NCI-H2227 (cell line): ENCODE data around the gene BANK1.

Experiments used
- DNase-seq: peaks from one replicate; lab custom pipeline; 2025; ENCODE audit not compliant: unreplicated experiment; lab: John Stamatoyannopoulos, UW

The BANK1 gene, protein sequence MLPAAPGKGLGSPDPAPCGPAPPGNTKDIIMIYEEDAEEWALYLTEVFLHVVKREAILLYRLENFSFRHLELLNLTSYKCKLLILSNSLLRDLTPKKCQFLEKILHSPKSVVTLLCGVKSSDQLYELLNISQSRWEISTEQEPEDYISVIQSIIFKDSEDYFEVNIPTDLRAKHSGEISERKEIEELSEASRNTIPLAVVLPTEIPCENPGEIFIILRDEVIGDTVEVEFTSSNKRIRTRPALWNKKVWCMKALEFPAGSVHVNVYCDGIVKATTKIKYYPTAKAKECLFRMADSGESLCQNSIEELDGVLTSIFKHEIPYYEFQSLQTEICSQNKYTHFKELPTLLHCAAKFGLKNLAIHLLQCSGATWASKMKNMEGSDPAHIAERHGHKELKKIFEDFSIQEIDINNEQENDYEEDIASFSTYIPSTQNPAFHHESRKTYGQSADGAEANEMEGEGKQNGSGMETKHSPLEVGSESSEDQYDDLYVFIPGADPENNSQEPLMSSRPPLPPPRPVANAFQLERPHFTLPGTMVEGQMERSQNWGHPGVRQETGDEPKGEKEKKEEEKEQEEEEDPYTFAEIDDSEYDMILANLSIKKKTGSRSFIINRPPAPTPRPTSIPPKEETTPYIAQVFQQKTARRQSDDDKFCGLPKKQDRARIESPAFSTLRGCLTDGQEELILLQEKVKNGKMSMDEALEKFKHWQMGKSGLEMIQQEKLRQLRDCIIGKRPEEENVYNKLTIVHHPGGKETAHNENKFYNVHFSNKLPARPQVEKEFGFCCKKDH

DNA sequence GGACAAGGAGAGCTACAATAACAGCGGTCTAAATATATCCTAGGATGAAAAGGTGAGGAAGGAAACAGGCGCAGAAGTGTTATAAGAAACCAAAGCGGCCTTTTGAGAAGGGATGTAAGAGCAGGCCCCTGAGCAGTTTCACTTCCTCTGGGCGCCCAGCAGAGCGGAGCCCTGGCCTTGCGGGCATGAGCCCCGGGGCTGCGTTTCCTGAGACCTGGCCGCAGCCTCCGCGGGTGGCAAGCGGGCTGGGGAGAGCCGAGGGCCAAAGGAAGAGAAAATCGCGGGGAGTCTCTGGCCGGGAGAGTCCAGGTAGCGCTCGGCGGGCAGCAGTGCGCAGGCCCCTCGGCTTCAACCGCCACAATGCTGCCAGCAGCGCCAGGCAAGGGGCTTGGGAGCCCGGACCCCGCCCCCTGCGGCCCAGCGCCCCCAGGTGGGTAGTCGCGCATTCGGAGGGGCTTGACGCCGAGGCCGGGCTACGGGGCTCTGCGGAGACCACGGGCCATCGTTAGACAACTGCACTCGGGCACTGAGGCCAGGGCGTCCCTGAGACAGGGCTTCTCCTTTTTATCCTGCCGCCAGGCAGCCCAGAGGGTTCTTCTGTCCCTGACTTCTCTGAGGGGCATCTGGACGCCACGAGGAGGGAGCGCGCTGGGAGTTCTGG lies at the start of gene BANK1:
Gene BANK1 (plus strand): TSS at position 210 of the 661 bp plus-strand sequence. CDS start 151 bp downstream, at position 361.
- DNase-seq, result peak; percentile 76

DNA sequence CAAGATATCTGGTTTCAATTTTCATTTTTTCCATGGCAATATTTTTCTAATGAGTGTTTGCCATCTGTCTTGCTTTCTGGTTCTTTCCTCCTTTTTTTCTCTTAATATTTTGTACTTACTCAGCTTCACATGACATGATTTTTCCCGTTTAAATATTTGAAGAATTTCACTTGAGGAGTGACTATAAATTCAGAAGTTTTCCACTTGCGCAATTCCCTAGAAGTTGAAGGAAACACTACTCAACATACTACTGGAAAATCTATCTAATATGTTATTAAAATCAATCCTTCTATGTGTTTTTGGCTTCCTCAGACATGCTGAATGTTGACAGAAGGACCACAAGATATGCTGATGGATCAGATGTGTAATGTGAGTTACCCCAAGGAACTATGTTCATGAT lies 36.8 kb upstream of the BANK1 start:
- DNase-seq, result no peak

- DNase-seq, result no peak
Observed at GRCh38 chr4:101756181-101756580, 34.3 kb upstream of the BANK1 start.

GRCh38 chr4:101761405-101761804 lies 29.1 kb upstream of the BANK1 start:
- DNase-seq, result no peak

DNA sequence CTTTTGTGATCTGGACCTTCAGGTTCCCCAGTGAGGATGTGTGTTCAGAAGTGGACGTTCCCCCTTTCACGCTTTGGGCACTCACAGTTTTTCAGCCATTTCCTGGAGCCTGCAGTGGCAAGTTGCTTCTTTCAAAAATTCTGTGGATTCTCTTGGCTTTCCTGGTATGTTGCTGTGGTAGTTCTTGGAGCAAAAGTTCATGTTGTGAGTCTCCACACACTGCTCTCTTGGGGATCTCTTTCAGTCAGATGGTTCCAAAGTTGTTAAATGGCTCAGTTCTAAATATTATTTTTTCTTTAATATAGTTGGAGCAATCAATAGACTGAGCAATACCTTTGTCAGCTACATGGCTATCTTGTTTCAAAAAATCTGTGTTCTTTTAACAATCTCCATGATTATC lies 28.5 kb upstream of the BANK1 start:
- no peak for DNase-seq

- no peak for DNase-seq
Observed at GRCh38 chr4:101762534-101762933, 28.0 kb upstream of the BANK1 start.

GRCh38 chr4:101763576-101763975 lies 27.0 kb upstream of the BANK1 start:
- no peak for DNase-seq

DNA sequence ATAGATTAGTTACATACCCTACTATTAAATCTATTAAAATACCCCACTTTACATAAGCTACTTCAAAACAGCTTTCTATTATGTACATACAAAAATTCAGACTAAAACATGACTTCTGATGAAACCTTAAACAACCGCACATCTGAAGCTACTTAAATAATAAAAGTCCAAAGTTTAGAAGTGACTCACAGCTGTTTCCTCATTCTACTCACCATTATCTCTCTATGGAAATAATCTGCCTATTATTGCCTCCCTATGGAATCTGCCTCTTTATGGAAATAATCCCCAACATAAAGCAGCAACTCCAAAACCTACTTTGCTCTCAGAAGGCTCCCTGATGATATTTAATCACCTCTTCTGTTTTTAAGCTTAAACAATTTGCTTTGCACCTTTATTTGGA lies 15.7 kb upstream of the BANK1 start:
- DNase-seq, result no peak

DNA sequence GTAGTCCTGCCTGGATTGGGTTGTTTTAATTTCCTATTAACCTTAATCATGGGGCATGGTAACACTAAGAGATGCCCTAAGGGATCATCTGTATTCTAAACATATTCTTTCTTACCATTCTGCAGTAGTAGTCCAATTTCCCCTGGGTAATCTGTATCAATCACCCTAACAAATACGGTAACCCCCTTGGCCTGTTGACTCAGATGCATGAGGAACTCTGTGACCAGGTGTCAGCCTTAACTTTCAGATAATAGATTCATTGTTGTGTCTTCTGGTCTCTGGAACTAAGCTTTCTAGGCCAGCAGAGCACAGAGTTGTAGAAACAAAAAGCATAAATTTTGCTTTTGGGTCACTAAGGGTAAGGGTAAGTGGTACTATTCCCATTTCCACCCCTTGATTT lies 13.1 kb upstream of the BANK1 start:
- no peak for DNase-seq

GRCh38 chr4:101780284-101780683 lies 10.2 kb upstream of the BANK1 start:
- DNase-seq, result no peak

GRCh38 chr4:101782546-101782945 lies 8.0 kb upstream of the BANK1 start:
- no peak for DNase-seq

DNA sequence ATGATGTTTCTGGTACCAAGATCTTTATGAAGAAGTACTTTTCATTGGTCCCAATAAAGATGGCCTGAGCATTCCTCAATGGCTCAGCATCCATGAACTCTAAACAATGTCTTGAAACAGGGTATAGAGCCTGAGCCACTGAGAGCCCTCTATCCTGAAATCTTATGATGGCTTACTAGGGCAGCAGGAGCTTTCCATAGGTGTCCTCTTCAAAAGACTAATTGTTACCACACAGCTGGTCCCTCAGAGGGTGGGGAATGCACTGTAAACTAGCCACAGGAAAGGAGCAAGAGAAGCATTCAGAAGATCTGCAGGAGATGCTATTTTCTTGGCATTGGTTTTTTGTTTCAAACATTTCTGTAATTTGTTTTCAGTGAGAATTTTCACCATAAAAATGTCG lies 5.6 kb upstream of the BANK1 start:
- no peak for DNase-seq

GRCh38 chr4:101785486-101785885 lies 5.0 kb upstream of the BANK1 start:
- DNase-seq, result no peak

- DNase-seq, result peak; percentile 27
Observed at GRCh38 chr4:101787701-101788316, 2.7 kb upstream of the BANK1 start.

GRCh38 chr4:101791182-101791558 lies 640 bp downstream of the BANK1 start:
- DNase-seq, result no peak

- DNase-seq, result no peak
Observed at GRCh38 chr4:101792056-101792590, 1.6 kb downstream of the BANK1 start.

DNA sequence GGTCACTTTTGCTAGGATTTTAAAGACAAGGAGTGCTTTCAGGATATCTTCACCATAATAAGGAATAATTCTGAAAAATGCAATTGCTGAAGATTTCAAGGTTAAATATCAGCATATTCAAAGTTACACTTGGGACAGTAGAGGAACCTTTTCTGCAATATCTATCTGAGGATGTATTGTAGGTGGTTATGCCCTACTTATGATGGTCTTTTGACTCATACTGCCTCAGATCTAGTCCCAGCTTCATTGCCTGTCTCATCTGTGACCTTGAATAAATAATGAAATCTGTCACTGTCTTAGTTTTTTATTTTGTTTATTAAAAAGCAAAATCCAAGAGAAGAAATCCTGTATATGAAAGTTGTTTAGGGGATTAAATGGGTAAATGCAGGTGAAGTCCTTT lies 2.9 kb downstream of the BANK1 start:
- no peak for DNase-seq

GRCh38 chr4:101794806-101795205 lies 4.3 kb downstream of the BANK1 start:
- no peak for DNase-seq

DNA sequence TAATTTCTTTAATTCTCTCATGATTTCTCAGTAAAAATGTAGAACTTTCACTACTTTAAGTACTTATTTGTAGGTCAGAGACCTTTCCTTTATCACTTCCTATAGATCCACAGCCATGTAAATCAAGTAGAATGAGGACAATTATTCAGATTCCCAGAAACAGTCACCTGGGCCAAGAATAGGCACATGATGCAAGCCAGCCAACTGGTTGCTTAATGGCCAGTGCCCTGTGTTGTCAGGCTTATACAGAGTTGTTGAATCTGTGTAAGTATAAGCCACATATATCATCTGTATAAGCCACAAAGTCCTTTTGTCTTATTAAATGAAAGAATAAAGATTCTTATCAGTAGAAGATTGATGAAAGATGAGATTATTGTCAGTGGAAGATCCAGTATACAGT lies 5.2 kb downstream of the BANK1 start:
- no peak for DNase-seq

GRCh38 chr4:101801958-101802357 lies 11.4 kb downstream of the BANK1 start:
- no peak for DNase-seq

- no peak for DNase-seq
Observed at GRCh38 chr4:101806914-101807313, 16.4 kb downstream of the BANK1 start.
